Loucy (cell line): Measurements from ENCODE around the gene FRS2.

Experiments used
- H2AFZ ChIP-seq: fragments of 200-600 bp; sonication (generic); 2 replicates; pipeline ENCODE4 v1.6.0; 2016; ENCODE audit warnings: antibody characterized with exemption, mild to moderate bottlenecking, low read length, moderate library complexity
- H3F3A ChIP-seq: fragments of 200-600 bp; 2 replicates; pipeline ENCODE4 v1.6.0; 2016; ENCODE audit warnings: antibody characterized with exemption, low read depth, mild to moderate bottlenecking
- H3K27me3 ChIP-seq: fragments of 200-600 bp; sonication (generic); 2 replicates; pipeline ENCODE4 v1.6.1; 2014; ENCODE audit warnings: low read length, mild to moderate bottlenecking; ENCODE audit not compliant: insufficient read depth, poor library complexity, severe bottlenecking
- H3K36me3 ChIP-seq: fragments of 200-600 bp; sonication (generic); 2 replicates; pipeline ENCODE4 v1.6.1; 2016; ENCODE audit warnings: low read length; ENCODE audit not compliant: insufficient read depth
- H3K4me1 ChIP-seq: fragments of 200-600 bp; sonication (generic); 2 replicates; pipeline ENCODE4 v1.5.1; 2014; ENCODE audit warnings: low read length, mild to moderate bottlenecking; ENCODE audit not compliant: insufficient read depth, poor library complexity, severe bottlenecking
- H3K4me2 ChIP-seq: fragments of 200-600 bp; sonication (generic); 2 replicates; pipeline ENCODE4 v1.6.0; 2014; ENCODE audit warnings: antibody characterized with exemption, low read length, low read depth, mild to moderate bottlenecking; ENCODE audit not compliant: poor library complexity, severe bottlenecking
- H3K4me3 ChIP-seq: fragments of 200-600 bp; sonication (generic); 2 replicates; pipeline ENCODE4 v1.5.1; 2014; ENCODE audit warnings: low read length, mild to moderate bottlenecking, mixed read lengths; ENCODE audit not compliant: poor library complexity, severe bottlenecking
- H3K79me2 ChIP-seq: fragments of 200-600 bp; sonication (generic); 2 replicates; pipeline ENCODE4 v1.6.1; 2014; ENCODE audit warnings: low read length; ENCODE audit not compliant: insufficient read depth
- H3K9ac ChIP-seq: fragments of 200-600 bp; sonication (generic); 2 replicates; pipeline ENCODE4 v1.6.0; 2014; ENCODE audit warnings: mild to moderate bottlenecking, low read depth, low read length, moderate library complexity; ENCODE audit not compliant: poor library complexity, severe bottlenecking
- H3K9me2 ChIP-seq: fragments of 200-600 bp; sonication (generic); replicated peaks from 2 replicates; pipeline ENCODE4 v1.6.1; 2016; ENCODE audit warnings: low read depth, low read length, mixed read lengths
- H3K9me3 ChIP-seq: fragments of 200-600 bp; sonication (generic); 2 replicates; pipeline ENCODE4 v1.6.1; 2014; ENCODE audit warnings: mild to moderate bottlenecking, antibody characterized with exemption, low read length, low read depth; ENCODE audit not compliant: insufficient read depth
- H4K20me1 ChIP-seq: fragments of 200-600 bp; sonication (generic); 2 replicates; pipeline ENCODE4 v1.6.0; 2014; ENCODE audit warnings: antibody characterized with exemption, low read length, mild to moderate bottlenecking; ENCODE audit not compliant: insufficient read depth, poor library complexity, severe bottlenecking
- EZH2phosphoT487 ChIP-seq: fragments of 200-600 bp; IDR thresholded peaks from 2 replicates; pipeline ENCODE4 v1.6.1; 2018; ENCODE audit warnings: antibody characterized with exemption, mild to moderate bottlenecking, moderate library complexity, borderline replicate concordance
- TF ChIP-seq, protein P1 (sequence below): fragments of 200-600 bp; sonication (generic); conservative IDR thresholded peaks from 2 replicates; pipeline ENCODE4 v1.5.1; 2014; ENCODE audit warnings: mild to moderate bottlenecking, antibody characterized with exemption, low read length

FRS2 gene

DNA sequence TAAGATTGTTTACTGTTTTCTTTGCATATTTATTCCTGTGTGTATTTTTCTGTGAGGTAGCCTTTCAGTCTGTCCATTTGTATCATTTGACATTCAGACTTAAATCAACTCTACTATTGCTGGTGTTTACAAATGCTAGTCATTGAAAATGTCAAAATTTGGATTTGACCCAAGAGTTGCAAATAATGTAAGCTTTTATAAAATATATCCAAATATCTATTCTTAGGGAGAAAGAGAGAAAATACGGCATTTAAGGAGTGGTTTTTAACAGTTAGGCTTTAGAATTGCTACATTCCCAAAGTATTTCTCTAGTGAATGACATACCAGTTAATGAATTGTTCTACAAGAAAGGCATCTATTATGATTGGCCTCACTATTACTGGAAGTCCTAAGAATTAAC, 37.9 kb downstream of the FRS2 start:
- TF ChIP-seq, protein P1, sequence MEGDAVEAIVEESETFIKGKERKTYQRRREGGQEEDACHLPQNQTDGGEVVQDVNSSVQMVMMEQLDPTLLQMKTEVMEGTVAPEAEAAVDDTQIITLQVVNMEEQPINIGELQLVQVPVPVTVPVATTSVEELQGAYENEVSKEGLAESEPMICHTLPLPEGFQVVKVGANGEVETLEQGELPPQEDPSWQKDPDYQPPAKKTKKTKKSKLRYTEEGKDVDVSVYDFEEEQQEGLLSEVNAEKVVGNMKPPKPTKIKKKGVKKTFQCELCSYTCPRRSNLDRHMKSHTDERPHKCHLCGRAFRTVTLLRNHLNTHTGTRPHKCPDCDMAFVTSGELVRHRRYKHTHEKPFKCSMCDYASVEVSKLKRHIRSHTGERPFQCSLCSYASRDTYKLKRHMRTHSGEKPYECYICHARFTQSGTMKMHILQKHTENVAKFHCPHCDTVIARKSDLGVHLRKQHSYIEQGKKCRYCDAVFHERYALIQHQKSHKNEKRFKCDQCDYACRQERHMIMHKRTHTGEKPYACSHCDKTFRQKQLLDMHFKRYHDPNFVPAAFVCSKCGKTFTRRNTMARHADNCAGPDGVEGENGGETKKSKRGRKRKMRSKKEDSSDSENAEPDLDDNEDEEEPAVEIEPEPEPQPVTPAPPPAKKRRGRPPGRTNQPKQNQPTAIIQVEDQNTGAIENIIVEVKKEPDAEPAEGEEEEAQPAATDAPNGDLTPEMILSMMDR, result no peak
- no peak for TF ChIP-seq EZH2phosphoT487
- Histone ChIP-seq H3K9me2 (no peaks in the 10 kb centered on the region), H3K4me2 (no peak overlapping the region), H3K9ac (no peak overlapping the region), H3K27me3 (no peaks in the 10 kb centered on the region), H3K4me3 (no peak overlapping the region), H2AFZ (no peak overlapping the region), H3K9me3 (no peaks in the 10 kb centered on the region), H3K79me2 (peaks cover 86% of the 10 kb centered on the region), H4K20me1 (peaks cover 37% of the 10 kb centered on the region), H3K4me1 (peaks cover 27% of the 10 kb centered on the region), H3F3A (no peaks in the 10 kb centered on the region), H3K36me3 (no peaks in the 10 kb centered on the region)

DNA sequence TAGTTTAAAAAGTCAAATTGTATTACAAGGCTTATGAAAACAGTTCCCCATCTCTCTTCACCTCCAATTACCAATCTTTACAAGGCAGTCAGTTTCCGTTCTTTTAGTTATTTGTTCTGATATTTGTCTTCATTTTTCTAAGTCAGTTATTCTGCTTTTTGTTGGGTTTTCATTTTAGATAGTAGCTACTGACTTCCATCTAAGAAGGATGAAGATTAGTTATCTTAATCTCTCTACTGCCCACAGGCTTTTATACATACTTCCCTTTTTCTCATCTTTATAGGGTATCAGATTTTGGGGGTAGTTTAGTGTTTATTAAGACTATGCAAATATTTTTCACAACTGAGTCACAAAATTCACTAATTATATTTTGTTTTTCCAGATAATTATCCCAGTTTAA, 38.4 kb downstream of the FRS2 start:
- Histone ChIP-seq H3K79me2 (peaks cover 85% of the 10 kb centered on the region), H4K20me1 (peaks cover 37% of the 10 kb centered on the region), H3K36me3 (no peaks in the 10 kb centered on the region), H2AFZ (no peak overlapping the region), H3K27me3 (no peaks in the 10 kb centered on the region), H3K4me2 (no peak overlapping the region), H3K9me2 (no peaks in the 10 kb centered on the region), H3K9ac (no peak overlapping the region), H3K4me3 (no peak overlapping the region), H3K4me1 (peaks cover 27% of the 10 kb centered on the region), H3F3A (no peaks in the 10 kb centered on the region), H3K9me3 (no peaks in the 10 kb centered on the region)
- no peak for TF ChIP-seq EZH2phosphoT487
- TF ChIP-seq, protein P1, result no peak

DNA sequence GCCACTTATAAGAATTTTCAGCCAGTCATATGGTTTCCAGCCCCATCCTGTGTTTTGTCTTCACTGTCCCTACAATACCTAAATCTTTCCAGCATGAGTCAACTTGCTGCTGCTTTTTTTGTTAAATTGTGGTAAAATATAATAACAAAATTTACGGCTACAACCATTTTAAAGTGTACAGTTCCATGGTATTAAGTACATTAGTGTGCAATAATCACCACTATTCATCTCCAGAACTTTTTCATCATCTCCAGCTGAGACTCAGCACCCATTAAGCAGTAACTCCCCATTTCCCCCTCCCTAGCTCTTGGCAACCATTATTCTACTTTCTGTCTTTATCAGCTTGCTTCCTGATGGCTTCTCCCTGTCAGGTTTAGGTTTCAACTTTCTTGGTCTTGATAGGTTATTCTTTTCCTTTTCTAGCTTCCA, 39.1 kb downstream of the FRS2 start:
- H2AFZ ChIP-seq, result no peak overlapping the region
- H3K9ac ChIP-seq, result no peak overlapping the region
- TF ChIP-seq, protein P1, result no peak
- no peak for TF ChIP-seq EZH2phosphoT487
- no peaks in the 10 kb centered on the region for H3F3A ChIP-seq
- H3K36me3 ChIP-seq, result no peaks in the 10 kb centered on the region
- H3K9me3 ChIP-seq, result no peaks in the 10 kb centered on the region
- peaks cover 84% of the 10 kb centered on the region for H3K79me2 ChIP-seq
- peaks cover 37% of the 10 kb centered on the region for H4K20me1 ChIP-seq
- no peaks in the 10 kb centered on the region for H3K27me3 ChIP-seq
- peaks cover 27% of the 10 kb centered on the region for H3K4me1 ChIP-seq
- H3K9me2 ChIP-seq, result no peaks in the 10 kb centered on the region
- H3K4me2 ChIP-seq, result no peak overlapping the region
- H3K4me3 ChIP-seq, result no peak overlapping the region
